Muscle of leg (tissue), 16 donors: ENCODE measurements around the gene PASK. TPM values are rescaled to one million over a fixed set of nuclear protein-coding genes. Genes with fewer than 3 reads are reported as not detected.
"Not testable (repeated sequence)": the region's sequence is repeated elsewhere in the genome, so short reads cannot be mapped to it uniquely, and the experiment has no call there.

Experiments
- DNase-seq: peaks from one replicate; pipeline ENCODE4 v3.0.0; 2013
- H3K27ac ChIP-seq: one replicate; pipeline ENCODE4 v1.5.1; 2013; ENCODE audit warnings: mild to moderate bottlenecking, low read length, control low read depth
- H3K27me3 ChIP-seq: one replicate; pipeline ENCODE4 v1.6.1; 2013; ENCODE audit warnings: low read length; ENCODE audit not compliant: control insufficient read depth, insufficient read depth
- H3K36me3 ChIP-seq: one replicate; pipeline ENCODE4 v1.6.1; 2013; ENCODE audit warnings: low read length; ENCODE audit not compliant: control insufficient read depth, insufficient read depth
- H3K4me1 ChIP-seq: one replicate; pipeline ENCODE4 v1.6.1; 2013; ENCODE audit warnings: low read length; ENCODE audit not compliant: control insufficient read depth, insufficient read depth
- H3K4me3 ChIP-seq: one replicate; pipeline ENCODE4 v1.5.1; 2013; ENCODE audit warnings: low read length, control low read depth
- H3K9me3 ChIP-seq: replicated peaks from 2 replicates; pipeline ENCODE4 v1.6.1; 2013; ENCODE audit warnings: low read depth, low read length; ENCODE audit not compliant: control insufficient read depth
- WGBS: methylation state at CpG from one replicate; pipeline ENCODE4 v1.1.5; 2013; ENCODE audit warnings: missing lambda C conversion rate; ENCODE audit not compliant: insufficient coverage; 5-methylcytosine and 5-hydroxymethylcytosine counted together
- long read RNA-seq, 11 donors: transcript quantifications; one replicate each; lab custom pipeline, GENCODE V29; 2026
- polyA plus RNA-seq, 8 donors: library from polyadenylated mRNA; unstranded; fragments of 120-200 nt; gene quantifications; one replicate each; pipeline versions ENCODE4 v1.2.1 to v1.2.3, GENCODE V29; 2013; ENCODE audit warnings: inconsistent platforms in 1 of 8, low replicate concordance in 1 of 8; ENCODE audit not compliant: insufficient read length in 8 of 8, insufficient read depth in 1 of 8
- total RNA-seq: library from RNA; stranded (reverse); fragments of 120-200 nt; gene quantifications from one replicate; pipeline ENCODE4 v1.2.4, GENCODE V29; 2013

Gene PASK
- total RNA-seq (2.2 TPM), polyA plus RNA-seq (1 to 10 TPM; 5.1 to 8.6 (median 6.9) TPM)
- long read RNA-seq, donor 1, result 0 reads
- long read RNA-seq, donor 2, result 0 reads
- long read RNA-seq, donor 3, partial matches to known transcripts, result 75 of 107 reads
- long read RNA-seq, donor 3, other reads (novel, unspliced or antisense), result 32 of 107 reads
- long read RNA-seq, donor 4, result 0 reads
- long read RNA-seq, donor 5, result 0 reads
- long read RNA-seq, donor 6, result 0 reads
- long read RNA-seq, donor 7, result 0 reads
- long read RNA-seq, donor 8, result 0 reads
- long read RNA-seq, donor 9, result 0 reads
- long read RNA-seq, donor 10, result 0 reads
- long read RNA-seq, donor 11, result 0 reads

DNA sequence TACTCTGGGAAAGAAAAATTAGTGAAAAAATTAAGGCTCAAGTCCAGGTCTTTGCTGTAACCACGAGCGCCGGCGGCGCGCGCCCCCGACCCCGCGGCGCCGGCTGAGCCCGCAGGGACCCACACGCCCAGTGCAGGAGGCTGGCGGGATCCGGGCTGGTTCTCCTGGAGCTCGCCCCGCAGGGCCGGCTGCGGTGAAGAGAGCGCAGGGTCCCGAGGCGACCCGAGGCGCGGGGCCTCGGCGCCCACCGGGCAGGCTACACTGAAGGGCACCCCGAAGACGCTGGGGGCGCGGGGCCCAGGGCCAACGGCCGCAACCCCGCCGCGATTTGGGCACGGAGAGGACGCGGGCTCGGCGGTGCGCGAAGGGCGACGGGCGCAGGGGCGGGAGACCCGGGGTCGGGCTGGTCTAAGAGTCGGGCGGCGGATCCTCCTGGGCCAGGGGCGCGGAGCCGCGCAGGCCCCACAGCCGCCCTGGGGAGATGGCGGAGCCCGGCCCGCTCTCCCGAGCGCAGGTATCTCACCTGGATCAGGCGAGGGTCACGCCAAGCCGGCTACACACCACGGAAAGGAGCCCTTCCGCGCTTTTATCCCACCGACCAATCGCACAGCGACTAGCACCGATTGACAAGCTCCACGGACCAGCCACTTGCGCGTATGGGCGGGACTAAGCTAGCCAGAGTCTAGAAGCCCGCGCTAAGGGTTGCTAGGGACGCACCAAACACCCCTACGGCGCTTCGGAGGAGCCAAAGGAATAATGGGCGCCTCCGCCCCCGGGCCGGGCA is at the start of gene PASK:
PASK (minus strand) TSS at position 582 of the 784 bp plus-strand sequence. CDS start 6,440 bp downstream, outside the sequence.
- Histone ChIP-seq H3K36me3 (peaks cover 6% of the 10 kb centered on the region), H3K4me3 (peak within 1 kb of the TSS; percentile 77), H3K27me3 (no peaks in the 10 kb centered on the region), H3K4me1 (peaks cover 21% of the 10 kb centered on the region), H3K9me3 (no peaks in the 10 kb centered on the region), H3K27ac (peak within 1 kb of the TSS; percentile 77)
- WGBS, result under 1% methylated on average over 88 of the region's 88 CpGs
- peak; percentile 97 for DNase-seq

DNA sequence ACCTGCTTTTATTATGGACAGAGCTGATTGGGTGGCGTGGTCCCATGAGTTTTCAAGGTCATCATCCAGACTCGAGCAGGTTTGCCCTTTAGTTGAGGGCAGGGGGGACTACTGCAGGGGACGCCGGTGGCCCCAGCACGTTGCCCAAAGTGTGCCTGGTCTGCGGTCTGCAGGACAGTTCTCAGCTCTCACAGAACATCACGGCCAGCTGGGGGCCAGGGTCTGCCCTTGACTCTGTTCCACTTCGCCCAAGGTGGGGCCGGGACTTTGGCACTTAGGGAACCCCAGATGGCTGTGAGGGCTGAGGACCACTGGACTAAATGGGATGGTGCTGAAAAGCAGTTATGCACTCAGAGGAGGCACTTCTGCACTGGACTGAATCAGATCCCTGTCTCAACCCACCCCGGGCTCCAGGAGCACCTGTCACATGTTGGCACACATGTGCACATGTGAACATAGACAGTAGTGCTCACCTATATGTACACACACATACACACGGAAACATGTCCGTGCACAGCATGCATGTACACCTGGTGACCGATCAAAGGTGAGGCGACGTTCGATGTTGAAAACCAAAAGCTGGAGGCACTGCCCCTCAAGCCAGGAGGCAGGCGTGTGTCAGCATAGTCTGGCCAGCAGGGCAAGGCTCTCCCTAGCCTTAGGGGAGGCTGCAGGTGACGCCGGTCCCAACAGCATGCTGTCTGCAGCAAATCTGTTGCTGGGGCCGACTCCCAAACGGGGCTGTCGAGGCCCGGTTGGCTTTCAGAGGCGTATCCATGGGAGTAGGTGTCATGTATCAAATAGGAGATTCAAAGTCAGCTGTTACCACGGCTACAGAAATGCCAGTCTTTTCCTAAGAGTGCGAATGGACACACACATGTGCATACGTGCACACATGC is 49.4 kb upstream of the PASK start:
- no peak for DNase-seq
- H3K4me3 ChIP-seq, result no peak overlapping the region
- H3K9me3 ChIP-seq, result no peaks in the 10 kb centered on the region
- no peaks in the 10 kb centered on the region for H3K36me3 ChIP-seq
- 59% methylated on average over 21 of the region's 27 CpGs for WGBS
- no peaks in the 10 kb centered on the region for H3K27me3 ChIP-seq
- H3K27ac ChIP-seq, result no peak overlapping the region
- H3K4me1 ChIP-seq, result peaks cover 10% of the 10 kb centered on the region

DNA sequence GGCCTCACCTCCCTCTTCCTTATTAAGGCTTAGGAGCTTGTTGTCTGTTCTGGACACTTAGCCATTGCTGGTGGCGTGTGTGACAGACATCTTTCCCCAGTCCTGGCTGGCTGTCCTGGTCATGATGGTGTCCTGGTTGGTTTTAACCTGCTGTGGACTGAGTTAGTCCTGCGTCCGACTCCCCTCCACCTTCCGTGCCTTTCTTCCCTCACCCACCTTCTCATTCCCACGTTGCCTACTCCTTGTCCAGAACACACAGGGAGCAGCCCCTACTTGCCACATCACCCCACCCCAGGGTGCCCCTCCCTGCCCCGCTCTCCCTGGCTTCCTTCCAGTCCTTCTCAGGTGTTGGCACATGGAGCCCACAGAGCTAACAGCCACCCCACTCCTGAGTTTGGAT is 48.7 kb upstream of the PASK start:
- H3K36me3 ChIP-seq, result no peaks in the 10 kb centered on the region

DNA sequence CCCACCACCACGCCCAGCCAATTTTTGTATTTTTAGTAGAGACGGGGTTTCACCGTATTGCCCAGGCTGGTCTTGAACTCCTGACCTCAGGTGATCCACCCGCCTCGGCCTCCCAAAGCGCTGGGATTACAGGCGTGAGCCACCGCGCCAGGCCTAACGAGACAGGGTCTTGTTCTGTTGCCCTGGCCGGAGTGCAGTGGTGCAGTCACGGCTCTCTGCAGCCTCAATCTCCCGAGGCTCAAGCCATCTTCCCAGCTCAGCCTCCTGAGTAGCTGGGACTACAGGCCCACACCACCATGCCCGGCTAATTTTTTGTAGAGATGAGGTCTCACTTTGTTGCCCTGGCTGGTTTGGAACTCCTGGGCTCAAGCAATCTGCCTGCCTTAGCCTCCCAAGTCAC is 48.0 kb upstream of the PASK start:
- not testable (repeated sequence) for H3K27ac ChIP-seq, H3K27me3 ChIP-seq, H3K4me3 ChIP-seq, H3K4me1 ChIP-seq, H3K9me3 ChIP-seq, DNase-seq, H3K36me3 ChIP-seq
- WGBS, result 93% methylated on average over 12 of the region's 14 CpGs

More for the DNA sequence above, 48.7 kb upstream of the PASK start:
- no peak for DNase-seq
- H3K9me3 ChIP-seq, result no peaks in the 10 kb centered on the region
- H3K4me3 ChIP-seq, result no peak overlapping the region
- peaks cover 10% of the 10 kb centered on the region for H3K4me1 ChIP-seq
- 79% methylated on average over 5 of the region's 6 CpGs for WGBS
- H3K27ac ChIP-seq, result no peak overlapping the region
- H3K27me3 ChIP-seq, result no peaks in the 10 kb centered on the region

DNA sequence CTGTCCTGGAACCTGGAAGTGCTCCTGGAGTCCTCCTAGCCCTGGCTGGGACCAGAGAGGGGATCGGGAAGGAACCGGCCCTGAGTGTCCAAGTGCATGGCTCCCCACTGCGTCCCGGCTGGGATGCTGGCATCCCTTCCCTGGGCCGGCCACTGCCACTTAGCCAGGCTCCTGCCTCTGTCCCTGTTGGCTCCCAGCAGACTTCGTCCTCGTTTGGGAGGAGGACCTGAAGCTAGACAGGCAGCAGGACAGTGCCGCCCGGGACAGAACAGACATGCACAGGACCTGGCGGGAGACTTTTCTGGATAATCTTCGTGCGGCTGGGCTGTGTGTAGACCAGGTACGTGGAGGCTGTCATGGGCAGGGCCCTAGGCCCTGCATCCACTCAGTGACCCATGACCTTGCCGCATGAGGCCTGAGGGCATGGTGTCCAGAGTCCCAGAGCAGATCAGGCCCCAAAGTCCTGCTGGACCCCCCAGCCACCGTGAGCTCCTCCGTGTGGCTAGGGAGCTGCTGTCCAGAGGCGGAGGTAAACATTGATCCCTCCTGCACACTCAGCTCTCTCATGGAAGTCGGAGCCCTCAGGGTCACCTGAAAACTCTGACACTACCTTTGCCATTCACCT is 46.3 kb upstream of the PASK start:
- WGBS, result 78% methylated on average over 17 of the region's 18 CpGs
- H3K27ac ChIP-seq, result no peak overlapping the region
- no peaks in the 10 kb centered on the region for H3K27me3 ChIP-seq
- H3K4me3 ChIP-seq, result no peak overlapping the region
- H3K9me3 ChIP-seq, result no peaks in the 10 kb centered on the region
- no peak for DNase-seq
- H3K36me3 ChIP-seq, result no peaks in the 10 kb centered on the region
- no peaks in the 10 kb centered on the region for H3K4me1 ChIP-seq

DNA sequence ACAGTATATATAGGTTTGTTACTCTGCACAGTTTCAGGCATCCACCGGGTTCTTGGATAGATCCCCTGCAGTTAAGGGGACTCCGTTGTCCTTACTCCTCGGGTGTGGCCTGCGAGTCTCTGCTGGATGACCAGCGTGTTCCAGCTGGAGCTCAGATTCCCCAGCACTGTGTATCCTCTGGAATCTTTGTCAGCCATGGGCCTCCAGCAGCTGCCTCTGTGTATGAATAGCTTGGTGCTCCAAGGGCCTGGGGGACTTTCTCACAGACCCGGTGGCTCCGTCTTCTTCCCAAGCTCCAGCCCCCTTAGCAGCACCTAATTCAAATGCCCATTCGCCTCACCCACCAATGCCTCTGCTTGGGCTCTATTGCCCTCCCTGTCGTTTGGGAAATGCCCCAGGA is 45.5 kb upstream of the PASK start:
- WGBS, result 50% methylated on average over 6 of the region's 9 CpGs
- no peaks in the 10 kb centered on the region for H3K4me1 ChIP-seq
- H3K9me3 ChIP-seq, result no peaks in the 10 kb centered on the region
- H3K4me3 ChIP-seq, result no peak overlapping the region
- no peak for DNase-seq
- no peaks in the 10 kb centered on the region for H3K36me3 ChIP-seq
- H3K27ac ChIP-seq, result no peak overlapping the region
- H3K27me3 ChIP-seq, result no peaks in the 10 kb centered on the region

DNA sequence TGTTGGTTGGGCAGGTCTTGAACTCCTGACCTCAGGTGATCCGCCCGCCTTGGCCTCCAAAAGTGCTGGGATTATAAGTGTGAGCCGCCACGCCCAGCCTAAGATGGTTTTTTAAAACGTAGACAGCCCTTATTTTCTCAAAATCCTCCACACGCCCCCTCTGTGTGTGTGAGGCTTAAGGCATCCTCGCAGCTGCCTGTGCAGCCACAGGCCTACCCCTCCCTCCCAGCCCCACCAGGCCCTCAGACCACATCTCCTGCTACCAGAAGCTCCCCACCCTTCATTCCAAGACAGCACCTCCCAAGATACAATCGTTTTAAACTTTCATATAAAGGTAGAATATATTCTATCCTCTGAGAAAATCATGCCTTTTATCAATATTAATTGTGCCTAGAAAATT is 44.0 kb upstream of the PASK start:
- no peak for DNase-seq
- Histone ChIP-seq H3K27ac (no peak overlapping the region), H3K36me3 (no peaks in the 10 kb centered on the region), H3K9me3 (no peaks in the 10 kb centered on the region), H3K4me3 (no peak overlapping the region), H3K4me1 (no peaks in the 10 kb centered on the region), H3K27me3 (no peaks in the 10 kb centered on the region)
- no CpG with 5 or more reads among the region's 8 CpGs for WGBS

DNA sequence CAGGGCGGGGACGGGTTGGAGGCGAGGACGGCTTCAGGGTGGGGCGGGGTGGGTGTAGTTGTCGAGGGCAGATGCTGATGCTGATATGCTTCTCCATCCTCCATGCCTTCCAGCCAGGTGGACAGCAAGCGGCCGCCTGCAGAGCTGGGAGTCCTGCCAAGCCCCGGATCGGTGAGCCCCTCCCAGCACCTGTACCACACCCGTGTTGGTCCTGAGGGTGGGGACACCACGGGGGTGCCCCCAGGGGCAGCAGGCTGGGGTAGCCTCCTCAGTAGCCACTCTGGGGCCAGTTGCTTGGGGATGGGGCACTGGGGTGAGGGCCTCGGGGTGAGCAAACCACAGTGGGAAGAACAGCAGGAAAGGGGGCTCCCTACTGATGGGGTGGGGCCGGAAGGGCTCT is 41.8 kb upstream of the PASK start:
- no peak for DNase-seq
- no CpG with 5 or more reads among the region's 14 CpGs for WGBS
- Histone ChIP-seq H3K36me3 (no peaks in the 10 kb centered on the region), H3K4me1 (no peaks in the 10 kb centered on the region), H3K27me3 (no peaks in the 10 kb centered on the region), H3K27ac (no peak overlapping the region), H3K4me3 (no peak overlapping the region), H3K9me3 (no peaks in the 10 kb centered on the region)

DNA sequence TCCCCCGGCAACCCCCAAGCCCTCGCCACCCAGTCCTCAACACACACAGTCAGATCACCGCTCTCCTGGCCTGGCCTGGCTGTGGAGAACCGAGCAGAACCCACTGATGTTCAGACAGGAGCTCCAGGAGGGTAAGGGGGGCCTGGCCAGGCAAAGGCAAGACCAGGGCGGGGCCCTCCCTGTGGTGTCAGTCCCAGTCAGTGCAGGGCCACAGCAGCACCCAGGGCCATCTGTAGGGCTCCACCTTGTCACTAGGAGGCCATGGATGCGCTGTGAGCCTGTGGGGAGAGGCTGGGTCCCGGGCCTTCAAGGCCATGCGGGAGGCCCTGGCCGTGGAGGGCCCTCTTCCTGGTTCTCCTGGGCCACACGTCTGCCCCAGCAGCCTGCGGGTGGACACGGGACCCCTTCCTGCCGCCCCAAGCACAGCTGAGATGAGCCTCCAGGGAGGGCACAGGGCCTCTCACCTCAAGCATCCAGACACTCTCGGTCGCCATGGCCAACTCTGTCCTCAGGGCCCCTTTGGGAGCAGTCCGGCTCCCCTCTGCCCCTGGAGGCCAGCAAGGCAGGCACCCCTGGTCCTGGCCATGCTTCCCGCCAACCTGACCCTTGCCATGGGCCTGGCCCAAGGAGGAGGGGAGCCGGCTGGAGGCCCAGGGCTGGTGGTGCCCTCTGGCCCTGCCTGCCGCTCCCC is 41.2 kb upstream of the PASK start:
- 79% methylated on average over 15 of the region's 19 CpGs for WGBS
- no peak overlapping the region for H3K4me3 ChIP-seq
- no peak for DNase-seq

More for the DNA sequence above, 41.2 kb upstream of the PASK start:
- H3K9me3 ChIP-seq, result no peaks in the 10 kb centered on the region
- no peak overlapping the region for H3K27ac ChIP-seq
- H3K27me3 ChIP-seq, result no peaks in the 10 kb centered on the region
- H3K4me1 ChIP-seq, result no peaks in the 10 kb centered on the region
- H3K36me3 ChIP-seq, result no peaks in the 10 kb centered on the region
